ENCODE measurements around the gene MAN1C1. TPM values are rescaled to one million over a fixed set of nuclear protein-coding genes. Genes with fewer than 3 reads are reported as not detected.

Gene MAN1C1
- total RNA-seq, result 10 to 100 TPM in 1 of 4 donors, 1 to 10 TPM in 3; 5.0 to 31.1 (median 7.9) TPM

DNA sequence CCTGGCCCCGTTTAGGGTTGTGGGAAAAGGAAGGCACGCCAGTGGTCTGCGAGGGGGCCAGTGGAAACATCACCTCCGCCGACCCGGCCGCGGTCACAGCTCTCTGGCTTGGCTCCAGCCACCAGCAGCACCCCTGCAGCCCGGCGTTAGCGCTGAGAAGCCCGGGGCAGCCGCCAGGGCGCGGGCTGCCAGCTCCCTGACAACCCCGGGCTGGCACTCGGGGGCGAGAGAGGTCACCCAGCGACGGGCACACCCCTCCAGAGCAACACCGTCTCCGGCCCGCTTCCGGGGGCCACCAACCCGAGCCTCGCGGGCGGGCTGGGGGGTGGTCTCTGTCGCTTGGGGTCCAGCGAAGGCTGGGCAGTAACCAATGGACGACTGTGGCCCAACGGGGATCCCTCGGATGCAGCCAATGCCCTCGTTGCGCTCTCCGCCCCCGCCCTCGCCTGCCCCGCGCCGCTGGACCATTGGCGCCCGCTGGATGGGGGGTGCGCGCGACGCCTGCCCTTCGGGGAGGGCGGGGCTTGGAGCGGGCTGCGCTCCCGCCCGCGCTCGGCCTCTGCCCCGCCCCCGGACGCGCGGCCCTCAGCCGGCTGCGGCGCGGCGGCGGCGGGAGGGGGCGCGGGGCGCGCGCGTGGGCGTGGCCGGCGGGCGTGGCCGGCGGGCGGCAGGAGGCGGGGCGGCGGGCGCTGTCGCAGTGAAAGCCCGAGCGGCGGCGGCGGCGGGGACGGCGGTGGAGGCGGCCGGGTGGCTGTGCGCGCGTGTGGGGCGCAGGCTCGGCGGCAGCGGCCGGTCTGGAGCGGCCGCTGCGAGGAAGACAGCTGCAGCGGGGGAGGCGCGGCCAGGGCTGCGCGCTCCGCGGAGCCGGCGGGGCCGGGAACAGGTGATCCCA, at the start of gene MAN1C1:
Gene MAN1C1 (plus strand): TSS at position 697 of the 892 bp plus-strand sequence. CDS start 1,007 bp downstream, outside the sequence.
- Histone ChIP-seq H3K4me1 (peaks cover 0 to 15% of the 10 kb centered on the region in 2 donors), H3K27me3 (no peaks in the 10 kb centered on the region), H3K36me3 (no peaks in the 10 kb centered on the region), H3K27ac (peak within 1 kb of the TSS; percentile 79 to 94), H3K4me3 (peak within 1 kb of the TSS; percentile 44 to 68), H3K9me3 (no peaks in the 10 kb centered on the region)
- intact Hi-C loops (cut with DNase I; ENCODE audit: low total_unique reads), result loop anchor here (5.0 to 10.0 kb wide), 2 partner anchors 76 to 128 kb away; no protein-coding TSS in a partner anchor
- TF ChIP-seq, protein P1, sequence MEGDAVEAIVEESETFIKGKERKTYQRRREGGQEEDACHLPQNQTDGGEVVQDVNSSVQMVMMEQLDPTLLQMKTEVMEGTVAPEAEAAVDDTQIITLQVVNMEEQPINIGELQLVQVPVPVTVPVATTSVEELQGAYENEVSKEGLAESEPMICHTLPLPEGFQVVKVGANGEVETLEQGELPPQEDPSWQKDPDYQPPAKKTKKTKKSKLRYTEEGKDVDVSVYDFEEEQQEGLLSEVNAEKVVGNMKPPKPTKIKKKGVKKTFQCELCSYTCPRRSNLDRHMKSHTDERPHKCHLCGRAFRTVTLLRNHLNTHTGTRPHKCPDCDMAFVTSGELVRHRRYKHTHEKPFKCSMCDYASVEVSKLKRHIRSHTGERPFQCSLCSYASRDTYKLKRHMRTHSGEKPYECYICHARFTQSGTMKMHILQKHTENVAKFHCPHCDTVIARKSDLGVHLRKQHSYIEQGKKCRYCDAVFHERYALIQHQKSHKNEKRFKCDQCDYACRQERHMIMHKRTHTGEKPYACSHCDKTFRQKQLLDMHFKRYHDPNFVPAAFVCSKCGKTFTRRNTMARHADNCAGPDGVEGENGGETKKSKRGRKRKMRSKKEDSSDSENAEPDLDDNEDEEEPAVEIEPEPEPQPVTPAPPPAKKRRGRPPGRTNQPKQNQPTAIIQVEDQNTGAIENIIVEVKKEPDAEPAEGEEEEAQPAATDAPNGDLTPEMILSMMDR (IDR thresholded peaks at IDR 0.05), result peak; percentile 29 to 63 (median 53)
- TF ChIP-seq POLR2A (IDR thresholded peaks at IDR 0.05), result peak in 1 of 2 donors; percentile 38
- DNase-seq, result peak; percentile 85 to 87

- no peak for TF ChIP-seq POLR2A (IDR thresholded peaks at IDR 0.05)
- TF ChIP-seq, protein P1 (IDR thresholded peaks at IDR 0.05), result no peak
- peaks cover 9 to 12% of the 10 kb centered on the region in 2 donors for H3K4me1 ChIP-seq
- intact Hi-C loops (cut with DNase I; ENCODE audit: low total_unique reads), result no loop called here
Observed at GRCh38 chr1:25567710-25568089, 48.9 kb upstream of the MAN1C1 start.

DNA sequence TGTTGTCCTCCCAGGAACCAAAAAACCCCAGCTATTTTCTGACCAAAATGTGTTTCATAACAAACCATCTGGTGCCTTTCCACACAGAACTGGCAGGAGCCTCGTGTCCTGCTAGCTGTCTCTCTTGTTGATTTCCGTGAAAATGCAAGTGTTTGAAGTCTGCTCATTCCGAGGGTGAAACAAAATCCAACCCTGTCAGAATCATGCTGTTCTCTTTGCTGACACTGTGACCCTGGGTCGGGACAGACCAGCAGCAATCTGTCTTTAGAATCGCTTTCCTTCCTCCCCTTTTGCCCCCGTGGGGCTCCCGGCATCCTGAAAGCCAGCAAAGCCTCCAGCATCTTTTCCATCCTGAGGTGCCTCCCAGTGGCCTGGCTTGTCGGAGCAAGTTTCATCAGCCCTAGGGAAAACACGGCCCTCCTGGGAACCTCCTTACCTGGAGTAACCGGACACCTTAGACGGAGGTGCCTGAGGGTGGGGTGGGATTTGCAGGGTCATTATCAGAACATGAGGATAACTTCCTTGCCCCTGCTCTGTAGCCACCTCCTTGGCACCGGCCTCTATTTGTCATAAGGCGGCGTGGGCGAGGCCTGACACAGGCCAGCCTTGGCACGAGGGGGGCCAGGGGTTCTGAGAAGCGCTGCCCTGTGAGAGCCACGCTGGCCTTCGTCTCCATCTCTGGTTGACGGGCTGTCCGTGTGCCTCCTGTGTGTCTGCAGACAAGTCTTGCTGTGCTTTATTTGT, 48.3 kb upstream of the MAN1C1 start:
- Histone ChIP-seq H3K4me1 (peaks cover 9 to 12% of the 10 kb centered on the region in 2 donors), H3K27me3 (no peaks in the 10 kb centered on the region), H3K27ac (peak overlapping the region; percentile 87 to 93), H3K4me3 (no peak overlapping the region), H3K9me3 (no peaks in the 10 kb centered on the region), H3K36me3 (no peaks in the 10 kb centered on the region)
- TF ChIP-seq, protein P1 (IDR thresholded peaks at IDR 0.05), result peak in 2 of 4 experiments; percentile 10 to 14
- TF ChIP-seq POLR2A (IDR thresholded peaks at IDR 0.05), result no peak
- DNase-seq, result peak in 1 of 2 donors; percentile 51
- intact Hi-C loops (cut with DNase I; ENCODE audit: low total_unique reads), result no loop called here

More at GRCh38 chr1:25567710-25568089, 48.9 kb upstream of the MAN1C1 start:
- Histone ChIP-seq H3K36me3 (no peaks in the 10 kb centered on the region), H3K9me3 (no peaks in the 10 kb centered on the region), H3K27ac (peak overlapping the region; percentile 87 to 93), H3K4me3 (no peak overlapping the region), H3K27me3 (no peaks in the 10 kb centered on the region)
- peak in 1 of 2 donors; percentile 43 for DNase-seq

GRCh38 chr1:25568834-25569596, 47.6 kb upstream of the MAN1C1 start:
- no peaks in the 10 kb centered on the region for H3K9me3 ChIP-seq
- H3K27ac ChIP-seq, result peak overlapping the region; percentile 87 to 93
- DNase-seq, result peak; percentile 64 to 65
- no peak overlapping the region for H3K4me3 ChIP-seq
- H3K36me3 ChIP-seq, result no peaks in the 10 kb centered on the region
- TF ChIP-seq POLR2A (IDR thresholded peaks at IDR 0.05), result no peak
- TF ChIP-seq, protein P1 (IDR thresholded peaks at IDR 0.05), result no peak
- peaks cover 9 to 12% of the 10 kb centered on the region in 2 donors for H3K4me1 ChIP-seq
- intact Hi-C loops (cut with DNase I; ENCODE audit: low total_unique reads), result no loop called here
- H3K27me3 ChIP-seq, result no peaks in the 10 kb centered on the region

Data from uterus (tissue), 4 donors.